ENCODE data around the gene MEIG1.
"Not testable (repeated sequence)": the region's sequence is repeated elsewhere in the genome, so short reads cannot be mapped to it uniquely, and the experiment has no call there.

DNA sequence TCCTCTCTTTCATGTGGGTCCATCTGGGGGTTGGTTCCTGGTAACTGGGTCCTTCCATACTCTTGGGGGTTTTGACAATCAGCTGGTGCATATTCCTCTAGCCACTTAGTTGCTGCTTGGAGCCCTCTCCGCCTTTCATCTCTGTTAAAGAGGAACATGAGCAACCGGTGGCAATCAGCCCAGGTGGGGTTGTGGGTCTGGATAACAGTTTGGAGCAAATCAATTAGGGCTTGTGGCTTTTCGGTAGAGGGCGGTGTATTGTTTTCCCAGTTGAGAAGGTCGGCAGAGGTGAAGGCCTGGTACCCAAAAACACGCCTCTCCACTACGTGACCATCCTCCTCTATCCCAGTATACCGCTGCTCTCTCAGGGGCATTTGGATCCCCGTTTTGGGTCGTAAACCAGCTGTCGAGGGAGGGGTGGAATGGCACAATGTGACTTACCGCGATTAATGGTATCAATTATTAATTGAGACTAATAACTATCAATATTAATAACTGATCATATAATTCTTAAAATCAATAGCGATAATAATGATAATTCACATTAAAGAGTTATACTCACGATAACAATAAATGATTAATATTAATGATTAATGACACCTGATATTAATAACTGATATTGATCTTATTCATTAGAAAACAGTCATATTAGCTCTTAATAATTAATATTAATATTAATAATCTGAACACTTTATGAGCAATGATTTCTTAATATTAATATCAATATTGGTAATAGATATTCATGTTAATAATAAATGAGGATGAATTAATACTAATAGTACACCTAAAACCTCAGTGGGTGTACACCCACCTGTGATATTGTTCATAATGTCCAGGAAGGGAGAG is 15.2 kb downstream of the MEIG1 start:
- TF ChIP-seq, protein P1, sequence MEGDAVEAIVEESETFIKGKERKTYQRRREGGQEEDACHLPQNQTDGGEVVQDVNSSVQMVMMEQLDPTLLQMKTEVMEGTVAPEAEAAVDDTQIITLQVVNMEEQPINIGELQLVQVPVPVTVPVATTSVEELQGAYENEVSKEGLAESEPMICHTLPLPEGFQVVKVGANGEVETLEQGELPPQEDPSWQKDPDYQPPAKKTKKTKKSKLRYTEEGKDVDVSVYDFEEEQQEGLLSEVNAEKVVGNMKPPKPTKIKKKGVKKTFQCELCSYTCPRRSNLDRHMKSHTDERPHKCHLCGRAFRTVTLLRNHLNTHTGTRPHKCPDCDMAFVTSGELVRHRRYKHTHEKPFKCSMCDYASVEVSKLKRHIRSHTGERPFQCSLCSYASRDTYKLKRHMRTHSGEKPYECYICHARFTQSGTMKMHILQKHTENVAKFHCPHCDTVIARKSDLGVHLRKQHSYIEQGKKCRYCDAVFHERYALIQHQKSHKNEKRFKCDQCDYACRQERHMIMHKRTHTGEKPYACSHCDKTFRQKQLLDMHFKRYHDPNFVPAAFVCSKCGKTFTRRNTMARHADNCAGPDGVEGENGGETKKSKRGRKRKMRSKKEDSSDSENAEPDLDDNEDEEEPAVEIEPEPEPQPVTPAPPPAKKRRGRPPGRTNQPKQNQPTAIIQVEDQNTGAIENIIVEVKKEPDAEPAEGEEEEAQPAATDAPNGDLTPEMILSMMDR (IDR thresholded peaks at IDR 0.05), result not testable (repeated sequence)
- TF ChIP-seq POLR2A (IDR thresholded peaks at IDR 0.05), result not testable (repeated sequence)

Data from adrenal gland (tissue), 5 donors.